DMS 273 (cell line): ENCODE results near the gene PTPRN2.
"Not testable (repeated sequence)": the region's sequence is repeated elsewhere in the genome, so short reads cannot be mapped to it uniquely, and the experiment has no call there.

Experiments
- DNase-seq: peaks from one replicate; lab custom pipeline; 2025; ENCODE audit not compliant: unreplicated experiment; lab: John Stamatoyannopoulos, UW

PTPRN2 gene

DNA sequence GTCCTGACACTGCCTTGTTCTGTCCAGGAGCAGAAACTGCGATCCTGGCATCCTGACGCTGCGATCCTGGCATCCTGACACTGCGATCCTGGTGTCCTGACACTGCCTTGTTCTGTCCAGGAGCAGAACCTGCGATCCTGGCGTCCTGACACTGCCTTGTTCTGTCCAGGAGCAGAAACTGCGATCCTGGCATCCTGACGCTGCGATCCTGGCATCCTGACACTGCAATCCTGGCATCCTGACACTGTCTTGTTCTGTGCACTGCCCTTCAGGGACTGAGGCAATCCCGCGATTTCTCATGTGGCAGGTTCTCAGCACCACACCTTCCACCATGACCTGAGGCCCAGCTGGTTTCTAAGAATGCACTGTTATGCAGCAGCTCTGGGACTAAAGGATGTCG, 541.4 kb downstream of the PTPRN2 start:
- not testable (repeated sequence) for DNase-seq

DNA sequence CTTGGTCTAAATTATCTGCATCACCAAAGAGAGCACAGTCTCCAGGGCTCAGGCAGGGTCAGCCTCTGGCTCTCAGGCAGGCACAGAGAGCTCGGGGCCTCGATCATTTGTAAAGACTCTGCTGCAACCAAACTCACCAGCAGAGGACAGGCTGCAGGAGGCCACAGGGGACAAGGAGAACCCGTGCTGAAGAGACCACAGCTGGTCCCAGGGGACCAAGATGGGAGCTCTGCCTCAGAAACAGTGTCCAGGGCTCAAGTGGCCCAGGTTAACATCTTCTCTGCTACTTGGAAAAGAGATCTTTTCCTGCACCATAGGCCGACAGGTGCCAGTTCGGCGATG, 543.2 kb downstream of the PTPRN2 start:
- no peak for DNase-seq

- no peak for DNase-seq
These were observed 543.8 kb downstream of the PTPRN2 start for GRCh38 chr7:158043551-158044481.

- no peak for DNase-seq
These were observed 545.3 kb downstream of the PTPRN2 start for GRCh38 chr7:158042156-158042880.

DNA sequence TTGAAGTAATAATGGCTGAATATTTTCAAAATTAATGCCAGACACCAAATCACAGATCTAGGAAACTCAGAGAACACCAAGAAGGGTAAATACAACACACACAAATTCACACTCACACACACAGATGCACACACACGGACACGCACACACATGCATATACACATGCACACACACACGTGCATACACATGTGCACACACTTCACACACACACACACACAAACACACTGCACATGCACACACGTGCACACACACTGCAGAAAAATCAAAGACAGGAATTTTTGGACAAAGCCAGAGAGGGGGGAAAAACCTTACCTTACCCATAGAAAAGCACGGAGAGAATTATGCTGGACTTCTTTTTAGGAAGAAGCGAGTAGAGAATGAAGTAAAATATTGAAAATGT, 547.4 kb downstream of the PTPRN2 start:
- DNase-seq = no peak

GRCh38 chr7:158039270-158039669, 548.4 kb downstream of the PTPRN2 start:
- no peak for DNase-seq

GRCh38 chr7:158037211-158037610, 550.4 kb downstream of the PTPRN2 start:
- no peak for DNase-seq

- DNase-seq = no peak
These were observed 552.3 kb downstream of the PTPRN2 start for GRCh38 chr7:158035343-158035742.

GRCh38 chr7:158034571-158034970, 553.1 kb downstream of the PTPRN2 start:
- no peak for DNase-seq

DNA sequence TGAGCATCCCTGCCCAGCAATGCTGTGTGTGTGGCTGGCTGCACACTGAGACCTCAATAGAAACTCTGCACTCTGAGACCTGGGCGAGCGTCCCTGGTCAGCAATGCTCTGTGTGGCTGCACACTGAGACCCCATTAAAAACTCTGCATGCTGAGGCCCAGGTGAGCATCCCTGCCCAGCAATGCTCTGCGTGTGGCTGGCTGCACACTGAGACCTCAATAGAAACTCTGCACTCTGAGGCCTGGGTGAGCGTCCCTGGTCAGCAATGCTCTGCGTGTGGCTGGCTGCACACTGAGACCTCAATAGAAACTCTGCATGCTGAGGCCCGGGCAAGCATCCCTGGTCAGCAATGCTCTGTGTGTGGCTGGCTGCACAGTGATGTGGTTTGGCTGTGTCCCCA, 553.7 kb downstream of the PTPRN2 start:
- DNase-seq = not testable (repeated sequence)

- DNase-seq = no peak
These were observed 554.4 kb downstream of the PTPRN2 start for GRCh38 chr7:158033196-158033595.

- no peak for DNase-seq
These were observed 555.0 kb downstream of the PTPRN2 start for GRCh38 chr7:158032561-158033115.

- DNase-seq = no peak
These were observed 555.7 kb downstream of the PTPRN2 start for GRCh38 chr7:158031867-158032308.

DNA sequence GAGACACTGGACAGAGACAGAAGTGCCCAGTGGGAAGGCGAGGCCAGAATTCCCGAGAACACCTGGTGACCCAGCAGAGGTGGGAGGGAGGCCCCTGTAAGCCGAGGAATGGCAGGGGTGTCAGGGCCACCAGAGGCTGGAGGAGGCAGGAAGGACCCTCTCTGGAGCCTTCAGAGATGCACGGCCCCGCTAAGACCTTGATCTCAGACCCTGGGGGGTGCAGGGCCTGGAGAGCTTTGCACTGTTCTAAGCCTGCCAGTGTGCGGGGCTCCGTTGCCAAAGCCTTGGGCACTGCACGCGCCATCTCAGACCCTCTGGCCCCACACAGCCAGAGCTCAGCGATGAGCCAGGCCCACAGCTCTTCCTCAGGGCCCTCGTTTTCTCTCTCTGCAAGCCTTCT, 557.1 kb downstream of the PTPRN2 start:
- no peak for DNase-seq

GRCh38 chr7:158030071-158030470, 557.6 kb downstream of the PTPRN2 start:
- DNase-seq = no peak

DNA sequence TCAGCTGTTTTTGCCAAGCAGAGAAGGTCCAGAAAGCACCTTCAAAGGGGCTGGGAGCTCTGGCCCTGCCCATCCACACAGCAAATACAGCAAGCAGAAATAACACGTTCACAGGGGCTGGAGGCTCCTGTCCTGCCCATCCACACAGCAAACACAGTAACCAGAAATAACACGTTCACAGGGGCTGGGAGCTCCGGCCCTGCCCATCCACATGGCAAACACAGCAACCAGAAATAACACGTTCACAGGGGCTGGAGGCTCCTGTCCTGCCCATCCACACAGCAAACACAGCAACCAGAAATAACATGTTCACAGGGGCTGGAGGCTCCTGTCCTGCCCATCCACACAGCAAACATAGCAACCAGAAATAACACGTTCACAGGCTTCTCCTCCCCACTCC, 558.1 kb downstream of the PTPRN2 start:
- no peak for DNase-seq

DNA sequence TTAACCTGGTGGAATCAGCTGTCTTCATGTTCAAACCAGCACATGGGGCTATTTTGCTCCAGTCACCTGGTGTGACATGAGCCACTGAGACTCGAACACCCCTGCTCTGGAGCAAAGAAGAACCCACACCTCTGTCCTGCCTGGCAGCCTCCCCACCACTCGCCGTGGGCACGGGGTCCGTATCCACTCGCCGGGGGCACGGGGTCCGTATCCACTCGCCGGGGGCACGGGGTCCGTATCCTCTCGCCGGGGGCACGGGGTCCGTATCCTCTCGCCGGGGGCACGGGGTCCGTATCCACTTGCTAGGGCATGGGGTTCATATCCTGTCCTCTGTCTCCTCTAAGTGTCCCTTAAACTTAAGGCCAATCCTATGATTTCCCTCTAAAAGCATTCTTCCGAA, 558.7 kb downstream of the PTPRN2 start:
- no peak for DNase-seq

- no peak for DNase-seq
These were observed 559.2 kb downstream of the PTPRN2 start for GRCh38 chr7:158028290-158028941.

DNA sequence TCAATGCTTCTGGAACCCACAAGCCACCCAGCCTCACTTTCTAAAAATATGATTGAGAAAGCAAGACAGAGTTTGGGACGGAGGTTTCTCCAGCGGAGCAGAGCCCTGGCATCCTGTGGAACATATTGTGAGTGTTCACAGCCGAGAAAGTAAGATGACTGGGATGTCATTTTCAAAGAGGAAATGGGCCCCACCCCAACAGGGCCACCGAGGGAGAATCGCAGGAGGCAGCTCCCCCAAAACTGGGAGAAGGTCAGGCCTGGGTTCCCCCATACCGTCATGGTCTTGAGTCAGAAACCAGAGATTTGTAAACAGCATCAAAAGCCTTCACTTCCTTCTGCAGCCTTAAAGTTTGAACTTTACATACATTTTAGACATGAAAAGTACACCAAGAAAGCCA, 560.0 kb downstream of the PTPRN2 start:
- no peak for DNase-seq

GRCh38 chr7:158026636-158027265, 560.9 kb downstream of the PTPRN2 start:
- no peak for DNase-seq
